ENCODE results near the gene LRP10.
A peak's percentile ranks its signal among the peaks of the same experiment; 100 is the strongest.

Gene LRP10

GRCh38 chr14:22922294-22922693 is 50.8 kb downstream of the LRP10 start:
- Mint-ChIP-seq H3K27me3 (ENCODE audit: low read depth, poor library complexity) (peaks cover 3% of the 10 kb centered on the region), H3K9me3 (no peaks in the 10 kb centered on the region), H3K4me3 (no peak overlapping the region), H3K4me1 (peaks cover 32% of the 10 kb centered on the region), H3K36me3 (ENCODE audit: low read depth) (peaks cover 71% of the 10 kb centered on the region), H3K27ac (no peak overlapping the region)
- no peak for TF ChIP-seq CTCF (IDR thresholded peaks at IDR 0.05)
- DNase-seq = no peak

GRCh38 chr14:22923746-22924145 is 52.2 kb downstream of the LRP10 start:
- Mint-ChIP-seq H3K9me3 (no peaks in the 10 kb centered on the region), H3K4me1 (peaks cover 17% of the 10 kb centered on the region), H3K36me3 (ENCODE audit: low read depth) (peaks cover 66% of the 10 kb centered on the region), H3K27me3 (ENCODE audit: low read depth, poor library complexity) (peaks cover 2% of the 10 kb centered on the region), H3K27ac (no peak overlapping the region), H3K4me3 (no peak overlapping the region)
- TF ChIP-seq CTCF (IDR thresholded peaks at IDR 0.05) = no peak
- no peak for DNase-seq

DNA sequence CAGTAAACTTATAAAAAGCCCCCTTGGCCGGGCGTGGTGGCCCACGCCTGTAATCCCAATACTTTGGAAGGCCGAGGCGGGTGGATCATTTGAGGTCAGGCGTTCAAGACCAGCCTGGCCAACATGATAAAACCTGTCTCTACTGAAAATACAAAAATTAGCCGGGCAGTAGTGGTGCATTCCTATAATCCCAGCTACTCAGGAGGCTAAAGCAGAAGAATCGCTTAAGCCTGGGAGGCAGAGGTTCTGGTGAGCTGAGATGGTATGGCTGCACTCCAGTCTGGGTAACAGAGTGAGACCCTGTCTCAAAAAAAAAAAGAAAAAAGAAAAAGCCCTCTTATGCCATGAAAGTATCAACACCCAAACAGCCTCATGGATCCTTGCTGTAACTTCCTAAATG is 54.0 kb downstream of the LRP10 start:
- no peak overlapping the region for H3K27ac Mint-ChIP-seq
- no peaks in the 10 kb centered on the region for H3K9me3 Mint-ChIP-seq
- DNase-seq = no peak
- no peaks in the 10 kb centered on the region for H3K27me3 Mint-ChIP-seq (ENCODE audit: low read depth, poor library complexity)
- peaks cover 61% of the 10 kb centered on the region for H3K36me3 Mint-ChIP-seq (ENCODE audit: low read depth)
- peaks cover 5% of the 10 kb centered on the region for H3K4me1 Mint-ChIP-seq
- no peak overlapping the region for H3K4me3 Mint-ChIP-seq
- no peak for TF ChIP-seq CTCF (IDR thresholded peaks at IDR 0.05)

- no peaks in the 10 kb centered on the region for H3K9me3 Mint-ChIP-seq
- H3K27me3 Mint-ChIP-seq (ENCODE audit: low read depth, poor library complexity) = no peaks in the 10 kb centered on the region
- peak overlapping the region; percentile 7 for H3K4me3 Mint-ChIP-seq
- TF ChIP-seq CTCF (IDR thresholded peaks at IDR 0.05) = no peak
- peaks cover 55% of the 10 kb centered on the region for H3K36me3 Mint-ChIP-seq (ENCODE audit: low read depth)
- H3K27ac Mint-ChIP-seq = no peak overlapping the region
- no peak for DNase-seq
- peaks cover 5% of the 10 kb centered on the region for H3K4me1 Mint-ChIP-seq
Measured at GRCh38 chr14:22926316-22926715, 54.8 kb downstream of the LRP10 start.

DNA sequence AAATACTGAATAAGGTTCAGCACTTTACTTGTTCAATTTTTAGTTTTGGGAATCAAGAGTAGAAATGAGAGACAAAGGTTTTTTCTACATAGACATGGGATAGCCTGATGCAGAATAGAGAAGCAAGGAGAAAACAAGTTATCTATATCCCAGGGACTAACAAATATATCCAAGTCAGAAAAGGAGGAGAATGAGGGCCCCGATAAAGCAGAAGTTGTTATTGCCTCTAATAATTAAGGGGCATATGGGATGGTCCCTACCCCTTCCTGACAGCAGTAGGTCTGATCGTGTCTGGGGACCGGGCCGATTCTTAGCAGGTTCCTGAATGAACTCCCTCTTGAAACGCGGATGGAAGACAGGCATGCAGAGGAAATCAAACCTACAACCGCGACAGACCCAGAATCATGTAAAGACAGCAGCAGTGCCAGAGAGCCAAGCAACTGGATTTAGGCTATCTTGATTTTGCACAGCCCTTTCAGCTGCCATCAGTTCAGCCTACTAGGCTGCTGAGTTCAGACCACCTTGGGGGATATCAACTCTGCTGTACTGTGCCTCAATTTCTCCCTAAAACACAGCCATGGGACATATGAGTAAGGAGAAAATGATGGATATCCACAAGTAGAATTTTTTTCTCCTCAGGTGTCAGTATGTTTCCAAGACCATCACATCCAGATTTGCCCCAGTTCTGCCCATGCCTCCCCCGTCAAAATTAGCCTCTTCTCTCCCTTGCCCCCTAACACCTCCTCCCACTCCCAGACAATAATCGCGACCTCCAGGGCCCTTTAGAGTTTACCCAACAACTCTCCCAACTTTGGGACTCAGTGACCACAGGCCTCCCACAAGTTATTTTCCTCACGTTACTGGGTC is 56.9 kb downstream of the LRP10 start:
- Mint-ChIP-seq H3K27me3 (ENCODE audit: low read depth, poor library complexity) (no peaks in the 10 kb centered on the region), H3K4me3 (no peak overlapping the region), H3K9me3 (no peaks in the 10 kb centered on the region), H3K27ac (no peak overlapping the region), H3K36me3 (ENCODE audit: low read depth) (peaks cover 45% of the 10 kb centered on the region), H3K4me1 (peaks cover 10% of the 10 kb centered on the region)
- TF ChIP-seq CTCF (IDR thresholded peaks at IDR 0.05) = no peak
- DNase-seq = no peak
